Activated CD4-positive, alpha-beta T cell treated with anti-CD3 and anti-CD28 coated beads, Interleukin-2, amount 50 U/mL, for 1 hour (primary cell): Measurements from ENCODE around the gene CHST11.
A peak's percentile ranks its signal among the peaks of the same experiment; 100 is the strongest.

Source experiments
- DNase-seq: peaks from one replicate; pipeline ENCODE4 v3.0.0-alpha.2; 2020

CHST11 gene

DNA sequence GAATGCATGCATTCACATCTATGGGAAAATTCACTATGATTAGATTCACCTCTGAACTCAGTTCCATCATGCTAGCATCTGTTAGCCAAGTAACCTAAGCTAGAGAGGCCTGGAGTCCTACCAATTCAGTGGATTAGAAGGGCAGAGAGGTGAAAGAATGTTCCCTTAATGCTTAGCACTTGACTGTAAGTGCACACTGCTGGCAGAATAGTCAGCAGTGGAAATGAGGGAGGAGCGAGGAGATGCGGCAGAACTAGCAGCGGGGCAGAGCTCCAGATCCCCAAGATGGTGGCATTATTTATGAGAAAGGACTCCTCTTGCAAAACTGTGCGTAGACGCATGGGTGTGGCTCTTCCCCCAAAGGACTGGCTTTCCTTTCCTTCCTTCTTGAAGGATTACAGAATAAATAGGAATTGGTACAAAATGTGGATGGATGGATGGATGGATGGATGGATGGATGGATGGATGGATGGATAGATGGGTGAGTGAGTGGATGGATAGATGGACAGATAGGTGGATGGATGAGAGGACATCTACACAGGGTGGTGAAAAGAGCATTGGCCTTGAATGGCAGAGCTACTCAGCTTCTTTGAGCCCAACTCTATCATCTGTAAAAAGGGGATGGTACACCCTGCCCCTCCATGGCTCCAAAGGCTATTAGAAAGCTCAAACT is 227.2 kb downstream of the CHST11 start:
- DNase-seq: no peak

- no peak for DNase-seq
Observed at GRCh38 chr12:104684884-104685283, 228.1 kb downstream of the CHST11 start.

DNA sequence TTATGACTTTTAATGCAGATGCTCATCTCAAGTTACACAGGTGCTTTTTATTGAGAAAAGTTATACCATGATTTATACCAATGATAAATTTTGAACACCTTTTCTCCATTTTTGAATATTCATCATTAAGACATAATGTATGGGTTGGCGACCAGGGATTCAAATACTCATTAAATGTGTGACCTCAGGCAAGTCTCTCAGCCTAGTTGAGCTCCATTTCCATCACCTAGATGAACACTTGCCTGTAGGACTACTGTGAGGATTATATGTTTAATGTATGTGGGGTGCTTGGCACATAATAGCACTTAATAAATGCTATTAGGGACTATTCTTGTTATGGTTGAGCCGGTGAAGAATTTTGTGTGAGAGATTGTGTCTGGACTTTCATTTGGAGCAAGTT is 228.6 kb downstream of the CHST11 start:
- DNase-seq: no peak

DNA sequence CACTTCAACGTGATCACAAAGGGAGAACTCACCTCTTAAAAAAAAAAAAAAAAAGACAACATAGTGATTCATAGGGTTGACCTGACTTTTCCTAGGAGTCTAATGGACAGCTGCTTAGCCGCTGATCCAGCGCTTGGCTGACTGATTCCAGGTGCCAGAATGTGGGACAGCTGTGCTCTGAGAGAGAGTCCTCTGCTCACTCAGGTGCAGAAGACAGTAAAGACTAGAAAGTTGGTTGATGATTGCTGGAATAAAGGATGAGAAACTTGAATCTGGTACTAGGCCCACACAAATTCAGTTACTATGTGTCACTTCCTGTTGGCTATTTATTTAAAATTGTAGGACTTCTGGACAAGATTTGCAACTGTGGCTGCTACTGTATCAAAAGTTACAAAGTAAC is 229.4 kb downstream of the CHST11 start:
- no peak for DNase-seq

- peak; percentile 12 for DNase-seq
Observed at GRCh38 chr12:104687823-104688573, 231.2 kb downstream of the CHST11 start.

DNA sequence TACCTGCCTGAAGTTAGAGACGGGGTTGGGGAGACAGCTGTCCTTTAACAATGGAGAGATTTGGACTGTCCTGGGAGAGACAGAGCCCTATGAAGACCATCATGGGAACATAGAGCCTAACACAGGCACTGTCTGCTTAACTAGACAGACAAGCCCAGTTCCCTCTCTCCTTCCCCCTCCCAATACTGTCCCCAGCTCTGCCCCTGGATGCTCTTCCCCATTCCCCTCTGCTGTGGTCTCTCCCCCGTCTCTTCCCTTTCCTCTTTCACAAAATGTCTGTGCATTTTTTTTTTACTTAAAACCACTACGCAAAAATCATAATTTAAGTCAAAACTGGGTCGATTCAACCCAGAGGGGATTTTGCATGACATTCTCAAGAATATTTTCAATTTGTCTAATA is 232.9 kb downstream of the CHST11 start:
- DNase-seq: no peak

- no peak for DNase-seq
Observed at GRCh38 chr12:104691721-104692556, 235.2 kb downstream of the CHST11 start.

- DNase-seq: no peak
Observed at GRCh38 chr12:104692557-104693218, 235.9 kb downstream of the CHST11 start.

- DNase-seq: no peak
Observed at GRCh38 chr12:104693493-104693892, 236.7 kb downstream of the CHST11 start.

GRCh38 chr12:104694161-104694560 is 237.4 kb downstream of the CHST11 start:
- DNase-seq: no peak

GRCh38 chr12:104694711-104695110 is 238.0 kb downstream of the CHST11 start:
- no peak for DNase-seq

DNA sequence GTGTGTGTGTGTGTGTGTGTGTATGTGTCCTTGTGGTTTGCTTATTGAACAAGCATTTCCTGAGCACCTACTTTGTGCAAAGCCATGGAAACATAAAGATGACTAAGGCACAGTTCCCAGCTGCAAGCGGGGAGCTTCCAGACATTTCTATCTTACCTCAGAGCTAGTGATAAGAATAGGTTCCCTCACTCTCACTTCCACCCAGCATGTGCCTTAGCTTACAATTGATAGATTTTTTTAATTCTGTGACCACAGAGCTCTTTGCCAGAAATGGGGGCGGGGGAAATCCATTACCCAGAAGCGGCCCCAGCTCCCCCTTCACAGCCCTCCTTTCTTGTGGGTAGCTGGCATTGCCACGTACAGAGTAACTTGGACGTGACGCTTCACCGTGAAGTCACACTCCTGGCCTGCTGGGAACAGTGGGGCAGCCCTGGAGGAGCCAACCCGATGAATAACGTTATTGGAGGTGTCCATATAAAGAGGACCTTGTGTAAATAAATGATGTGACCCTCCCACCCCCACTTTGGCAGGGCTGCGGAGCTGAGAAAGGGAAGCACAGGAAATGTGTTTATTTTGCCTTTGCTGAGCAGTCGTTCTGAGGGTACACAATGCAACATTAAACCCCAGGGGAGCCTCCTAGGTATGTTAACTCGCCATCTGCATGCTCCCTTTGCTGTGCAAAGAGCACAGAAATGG is 238.9 kb downstream of the CHST11 start:
- DNase-seq: peak; percentile 52

DNA sequence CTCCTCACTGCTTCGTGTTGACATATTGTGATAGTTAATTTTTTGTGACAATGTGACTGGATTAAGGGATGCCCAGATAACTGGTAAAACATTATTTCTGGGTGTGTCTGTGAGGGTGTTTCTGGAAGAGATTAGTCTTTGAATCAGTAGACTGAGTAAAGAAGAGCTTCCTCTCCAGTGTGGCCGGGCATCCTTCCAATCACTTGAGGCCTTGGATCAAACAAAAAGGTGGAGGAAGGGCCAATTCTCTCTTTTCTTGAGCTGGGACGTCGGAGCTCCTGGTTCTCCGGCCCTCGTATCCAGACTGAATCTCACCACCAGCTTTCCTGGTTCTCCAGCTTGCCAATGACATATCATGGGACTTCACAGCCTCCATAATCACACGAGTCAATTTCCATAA is 240.4 kb downstream of the CHST11 start:
- no peak for DNase-seq

GRCh38 chr12:104698871-104699270 is 242.1 kb downstream of the CHST11 start:
- DNase-seq: no peak

- DNase-seq: no peak
Observed at GRCh38 chr12:104699489-104700190, 242.9 kb downstream of the CHST11 start.

- DNase-seq: no peak
Observed at GRCh38 chr12:104700324-104700723, 243.6 kb downstream of the CHST11 start.

GRCh38 chr12:104701301-104701700 is 244.6 kb downstream of the CHST11 start:
- no peak for DNase-seq

- DNase-seq: no peak
Observed at GRCh38 chr12:104701756-104702155, 245.0 kb downstream of the CHST11 start.

DNA sequence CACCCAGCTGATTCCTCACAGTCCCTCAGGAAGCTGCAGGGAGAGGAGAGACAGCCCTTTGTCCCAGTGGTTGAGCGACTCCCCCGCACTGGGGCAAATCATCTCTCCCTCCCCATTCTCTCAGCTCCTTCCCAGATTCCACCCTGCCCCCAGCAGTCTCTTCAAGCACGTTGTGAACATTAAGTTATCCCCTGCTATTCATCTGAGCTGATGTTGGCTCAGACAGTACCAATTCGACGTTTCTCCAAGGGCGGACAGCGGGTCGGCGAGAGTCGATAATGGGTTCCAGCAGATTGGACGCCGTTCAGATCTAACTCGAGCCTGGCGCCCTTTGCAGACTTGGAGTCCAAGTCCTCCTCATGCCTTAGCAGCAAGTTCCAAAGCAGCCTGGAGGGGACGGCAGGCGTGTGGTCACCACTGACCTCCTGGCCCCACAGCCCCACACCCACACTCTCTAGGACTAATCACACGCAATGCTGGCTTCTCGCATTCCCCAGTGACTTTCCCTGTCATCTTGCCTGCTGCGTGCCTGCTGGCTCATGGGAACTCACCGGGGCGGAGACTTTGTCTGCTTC is 245.9 kb downstream of the CHST11 start:
- DNase-seq: no peak

- no peak for DNase-seq
Observed at GRCh38 chr12:104703372-104703771, 246.6 kb downstream of the CHST11 start.

DNA sequence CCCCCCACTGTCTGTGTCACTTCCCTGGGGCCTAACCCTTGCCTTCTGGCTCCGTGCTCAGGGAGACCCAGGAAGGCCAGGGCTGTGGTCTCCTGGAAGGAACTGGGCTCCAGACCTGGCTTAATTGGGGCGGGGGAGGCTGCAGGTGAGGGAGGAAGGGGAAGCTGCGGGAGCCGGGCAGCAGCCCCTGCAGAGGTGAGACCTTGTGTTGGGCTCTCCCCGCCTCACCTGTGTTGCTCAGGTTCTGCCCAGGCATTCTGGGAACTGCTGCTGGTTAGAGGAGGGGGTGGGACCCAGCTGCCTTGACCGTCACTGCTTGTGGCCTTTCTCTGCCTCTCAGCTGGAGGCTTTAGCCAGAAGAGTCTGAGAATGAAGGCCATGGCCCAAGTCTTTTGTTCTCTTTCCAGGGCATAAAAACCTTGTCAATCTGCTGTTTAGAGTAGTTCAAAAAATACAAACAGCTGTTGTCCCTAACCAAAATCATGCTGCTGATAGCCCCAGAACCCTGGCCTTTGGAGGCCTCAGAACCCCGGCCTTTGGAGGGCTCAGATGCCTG is 247.6 kb downstream of the CHST11 start:
- DNase-seq: no peak
